ENCODE results near the gene ZNF354B.

DNA sequence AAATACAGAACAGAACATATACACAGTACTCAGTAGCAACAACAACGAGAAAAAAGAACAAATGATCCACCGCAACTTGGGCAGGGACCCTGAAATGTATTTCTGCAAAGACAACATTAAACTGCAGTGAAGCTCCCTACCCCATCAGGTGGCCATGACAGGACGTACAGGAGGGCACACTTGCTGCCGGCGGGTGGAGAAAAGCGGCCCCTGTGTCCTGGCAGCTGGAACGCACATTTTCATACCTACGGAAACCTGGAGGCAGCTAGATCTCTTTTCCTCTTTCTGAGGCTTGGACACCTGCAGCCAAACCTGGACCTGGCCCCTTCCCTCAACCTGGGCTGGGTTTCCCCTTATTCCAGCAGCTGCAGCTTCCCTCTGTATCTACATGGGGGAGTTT, 42.2 kb upstream of the ZNF354B start:
- no peak for TF ChIP-seq EZH2phosphoT487 (IDR thresholded peaks at IDR 0.05; ENCODE audit: insufficient read depth, low read depth)
- no peak for TF ChIP-seq EZH2 (IDR thresholded peaks at IDR 0.05; ENCODE audit: insufficient read depth, poor library complexity, severe bottlenecking)
